Smooth muscle cell of the brain vasculature (primary cell): ENCODE measurements around the gene GSAP.

Experiments used
- DNase-seq: peaks from one replicate; pipeline ENCODE4 v3.0.0-alpha.2; 2012; ENCODE audit warnings: low read depth, low spot score

GSAP gene

GRCh38 chr7:77409005-77409738, 7.0 kb downstream of the GSAP start:
- no peak for DNase-seq

GRCh38 chr7:77407906-77408305, 8.2 kb downstream of the GSAP start:
- no peak for DNase-seq

GRCh38 chr7:77406421-77406820, 9.7 kb downstream of the GSAP start:
- DNase-seq = no peak

- DNase-seq = no peak
Measured at GRCh38 chr7:77404641-77405040, 11.5 kb downstream of the GSAP start.

- DNase-seq = no peak
Measured at GRCh38 chr7:77403957-77404356, 12.2 kb downstream of the GSAP start.

- no peak for DNase-seq
Measured at GRCh38 chr7:77402818-77403217, 13.3 kb downstream of the GSAP start.

- DNase-seq = no peak
Measured at GRCh38 chr7:77401002-77401401, 15.1 kb downstream of the GSAP start.

- no peak for DNase-seq
Measured at GRCh38 chr7:77399816-77400215, 16.3 kb downstream of the GSAP start.

- no peak for DNase-seq
Measured at GRCh38 chr7:77396894-77397547, 19.1 kb downstream of the GSAP start.

- no peak for DNase-seq
Measured at GRCh38 chr7:77395626-77396025, 20.5 kb downstream of the GSAP start.

- DNase-seq = no peak
Measured at GRCh38 chr7:77393954-77394353, 22.2 kb downstream of the GSAP start.

GRCh38 chr7:77393261-77393660, 22.9 kb downstream of the GSAP start:
- DNase-seq = no peak

GRCh38 chr7:77391230-77391629, 24.9 kb downstream of the GSAP start:
- DNase-seq = no peak

GRCh38 chr7:77388055-77388641, 28.0 kb downstream of the GSAP start:
- no peak for DNase-seq

GRCh38 chr7:77386165-77386822, 29.9 kb downstream of the GSAP start:
- DNase-seq = no peak

GRCh38 chr7:77383333-77383740, 32.8 kb downstream of the GSAP start:
- DNase-seq = no peak

- no peak for DNase-seq
Measured at GRCh38 chr7:77382532-77382931, 33.6 kb downstream of the GSAP start.

GRCh38 chr7:77378584-77378983, 37.6 kb downstream of the GSAP start:
- DNase-seq = no peak

GRCh38 chr7:77370606-77371005, 45.5 kb downstream of the GSAP start:
- DNase-seq = no peak

GRCh38 chr7:77368974-77369373, 47.2 kb downstream of the GSAP start:
- DNase-seq = no peak

- no peak for DNase-seq
Measured at GRCh38 chr7:77367976-77368375, 48.2 kb downstream of the GSAP start.

GRCh38 chr7:77362905-77363304, 53.2 kb downstream of the GSAP start:
- DNase-seq = no peak

- no peak for DNase-seq
Measured at GRCh38 chr7:77360969-77361368, 55.2 kb downstream of the GSAP start.
